ENCODE data around the gene SMO.

DNA sequence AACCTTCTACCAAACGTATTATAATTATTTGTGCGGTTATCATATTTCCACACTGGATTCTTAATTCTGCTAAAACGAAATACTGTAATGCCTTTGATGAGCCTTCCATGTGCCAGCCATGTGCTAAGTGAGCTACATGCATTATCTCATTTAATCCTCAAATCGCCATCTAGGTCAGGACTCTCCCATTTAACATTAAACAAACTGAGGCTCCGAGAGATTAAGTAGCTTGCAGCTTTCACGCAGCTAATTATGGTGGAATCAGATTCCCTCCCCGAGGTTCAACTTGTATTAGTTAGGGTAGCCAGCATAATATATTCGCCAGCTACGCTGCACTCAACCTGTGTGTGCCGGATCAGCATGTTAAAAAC, 44.7 kb upstream of the SMO start:
- no peak for TF ChIP-seq GATA2 (IDR thresholded peaks at IDR 0.05; ENCODE audit: low read depth, low read length)
- TF ChIP-seq GATA3 (IDR thresholded peaks at IDR 0.05; ENCODE audit: low read depth, low read length), result no peak
